ENCODE measurements around the gene FOCAD. TPM values are rescaled to one million over a fixed set of nuclear protein-coding genes. Genes with fewer than 3 reads are reported as not detected.

FOCAD gene
- total RNA-seq, 1 donor from 2014 or later, result 104 TPM

DNA sequence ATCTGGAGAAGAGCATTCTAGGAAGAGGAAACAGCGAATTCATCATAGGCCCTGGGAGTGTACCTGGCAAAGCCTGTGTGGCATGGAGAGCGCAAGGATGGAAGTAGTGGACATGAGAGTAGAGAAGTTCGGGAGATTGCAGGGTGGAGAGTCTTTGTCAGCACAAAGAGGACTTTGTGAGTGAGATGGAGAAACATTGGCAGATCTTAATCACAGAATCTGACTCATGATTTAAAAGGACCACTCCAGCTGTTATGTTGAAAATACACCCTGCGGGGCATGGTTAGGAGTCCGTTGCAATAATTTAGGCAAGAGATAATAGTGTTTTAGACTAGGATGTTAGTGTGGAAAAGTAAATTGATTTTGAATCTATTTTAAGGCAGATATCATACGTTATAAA lies 230.5 kb downstream of the FOCAD start:
- Mint-ChIP-seq H3K4me3 (ENCODE audit: unreplicated experiment) (no peak overlapping the region), H3K27ac (ENCODE audit: unreplicated experiment) (no peak overlapping the region), H3K36me3 (ENCODE audit: unreplicated experiment) (peaks cover 8% of the 10 kb centered on the region), H3K4me1 (ENCODE audit: low read depth, unreplicated experiment) (no peaks in the 10 kb centered on the region), H3K27me3 (ENCODE audit: unreplicated experiment) (no peaks in the 10 kb centered on the region), H3K9me3 (ENCODE audit: unreplicated experiment) (no peaks in the 10 kb centered on the region)
- TF ChIP-seq, protein P1, sequence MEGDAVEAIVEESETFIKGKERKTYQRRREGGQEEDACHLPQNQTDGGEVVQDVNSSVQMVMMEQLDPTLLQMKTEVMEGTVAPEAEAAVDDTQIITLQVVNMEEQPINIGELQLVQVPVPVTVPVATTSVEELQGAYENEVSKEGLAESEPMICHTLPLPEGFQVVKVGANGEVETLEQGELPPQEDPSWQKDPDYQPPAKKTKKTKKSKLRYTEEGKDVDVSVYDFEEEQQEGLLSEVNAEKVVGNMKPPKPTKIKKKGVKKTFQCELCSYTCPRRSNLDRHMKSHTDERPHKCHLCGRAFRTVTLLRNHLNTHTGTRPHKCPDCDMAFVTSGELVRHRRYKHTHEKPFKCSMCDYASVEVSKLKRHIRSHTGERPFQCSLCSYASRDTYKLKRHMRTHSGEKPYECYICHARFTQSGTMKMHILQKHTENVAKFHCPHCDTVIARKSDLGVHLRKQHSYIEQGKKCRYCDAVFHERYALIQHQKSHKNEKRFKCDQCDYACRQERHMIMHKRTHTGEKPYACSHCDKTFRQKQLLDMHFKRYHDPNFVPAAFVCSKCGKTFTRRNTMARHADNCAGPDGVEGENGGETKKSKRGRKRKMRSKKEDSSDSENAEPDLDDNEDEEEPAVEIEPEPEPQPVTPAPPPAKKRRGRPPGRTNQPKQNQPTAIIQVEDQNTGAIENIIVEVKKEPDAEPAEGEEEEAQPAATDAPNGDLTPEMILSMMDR (IDR thresholded peaks at IDR 0.05; ENCODE audit: partially characterized antibody, unreplicated experiment), result no peak
- DNase-seq, result no peak

DNA sequence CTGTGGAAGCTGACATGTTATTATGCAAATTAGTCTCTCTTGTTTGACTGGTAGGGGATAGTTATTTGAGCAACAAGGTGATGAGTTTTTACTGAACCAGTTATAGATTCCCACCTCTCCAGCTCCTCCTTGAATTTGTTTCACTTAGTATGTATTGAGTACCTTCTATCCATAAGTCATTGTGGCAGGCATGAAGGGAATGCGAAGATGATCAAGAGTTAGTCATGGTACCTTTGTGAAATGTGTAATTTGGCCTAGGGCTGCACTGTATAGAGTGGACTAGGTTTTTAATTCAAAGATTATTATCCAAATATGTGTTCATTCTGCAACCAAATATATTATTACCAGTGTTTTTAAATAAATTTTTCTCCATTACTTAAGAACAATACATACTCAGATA lies 237.3 kb downstream of the FOCAD start:
- Mint-ChIP-seq H3K36me3 (ENCODE audit: unreplicated experiment) (peaks cover 8% of the 10 kb centered on the region), H3K27me3 (ENCODE audit: unreplicated experiment) (no peaks in the 10 kb centered on the region)

DNA sequence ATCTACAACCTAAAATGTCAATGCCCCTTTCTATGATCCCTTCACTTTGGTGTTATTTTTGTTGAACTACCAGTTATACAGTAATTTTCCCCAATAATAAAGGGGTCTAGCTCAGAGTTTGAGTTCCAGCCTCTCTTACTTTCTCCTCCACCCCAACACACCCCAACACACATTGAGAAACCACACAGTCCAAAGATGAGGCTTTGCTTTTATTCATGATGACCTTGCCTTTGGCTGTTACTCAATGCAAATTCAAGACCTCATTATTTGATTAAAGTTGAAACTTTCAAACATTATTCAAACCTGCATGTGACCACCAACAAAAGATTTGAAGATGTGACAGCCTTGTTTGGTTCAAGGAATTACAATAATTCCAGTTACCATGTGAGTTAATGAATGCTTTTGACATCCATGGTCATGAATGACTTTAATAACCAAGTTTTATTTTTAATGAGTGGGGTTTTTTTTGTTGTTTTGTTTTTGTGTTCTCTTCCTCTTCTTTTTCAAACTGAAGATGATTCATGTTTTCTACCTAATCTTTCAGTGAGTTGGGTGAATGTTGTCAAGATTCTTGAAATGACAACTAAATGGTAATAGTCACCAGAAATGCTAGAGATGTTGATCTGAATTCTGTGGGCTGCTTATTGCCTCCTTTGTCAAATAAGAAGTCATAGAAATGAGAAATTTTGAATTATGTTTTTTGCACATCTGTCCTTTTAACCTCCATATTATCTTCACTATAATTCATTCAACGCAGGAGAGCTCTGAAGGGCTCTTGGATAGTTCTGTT lies 241.4 kb downstream of the FOCAD start:
- Mint-ChIP-seq H3K9me3 (ENCODE audit: unreplicated experiment) (no peaks in the 10 kb centered on the region), H3K36me3 (ENCODE audit: unreplicated experiment) (no peaks in the 10 kb centered on the region), H3K27me3 (ENCODE audit: unreplicated experiment) (no peaks in the 10 kb centered on the region), H3K4me1 (ENCODE audit: low read depth, unreplicated experiment) (no peaks in the 10 kb centered on the region), H3K27ac (ENCODE audit: unreplicated experiment) (no peak overlapping the region), H3K4me3 (ENCODE audit: unreplicated experiment) (no peak overlapping the region)
- no peak for DNase-seq
- TF ChIP-seq, protein P1 (IDR thresholded peaks at IDR 0.05; ENCODE audit: partially characterized antibody, unreplicated experiment), result no peak

More for the DNA sequence above, 237.3 kb downstream of the FOCAD start:
- TF ChIP-seq, protein P1 (IDR thresholded peaks at IDR 0.05; ENCODE audit: partially characterized antibody, unreplicated experiment), result no peak
- Mint-ChIP-seq H3K4me1 (ENCODE audit: low read depth, unreplicated experiment) (no peaks in the 10 kb centered on the region), H3K9me3 (ENCODE audit: unreplicated experiment) (no peaks in the 10 kb centered on the region), H3K4me3 (ENCODE audit: unreplicated experiment) (no peak overlapping the region), H3K27ac (ENCODE audit: unreplicated experiment) (no peak overlapping the region)
- no peak for DNase-seq

DNA sequence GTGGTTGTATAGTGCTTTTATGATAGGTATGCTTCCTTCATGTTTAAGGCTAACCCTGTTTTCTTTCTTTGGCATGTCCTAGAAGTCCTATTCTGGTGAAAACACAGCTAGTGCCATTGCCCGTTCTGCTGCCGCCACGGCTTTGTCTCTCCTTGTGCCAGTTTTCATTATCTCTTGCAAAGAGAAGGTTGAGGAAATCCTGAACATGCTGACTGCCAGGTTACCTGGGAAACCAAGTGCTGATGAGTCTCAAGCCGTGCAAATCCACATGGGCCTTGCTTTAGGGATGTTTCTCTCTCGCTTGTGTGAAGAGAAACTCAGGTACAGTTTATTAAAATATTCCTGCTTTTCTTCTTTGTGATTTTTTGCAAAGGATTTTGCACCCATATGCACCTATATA lies 245.2 kb downstream of the FOCAD start:
- Mint-ChIP-seq H3K36me3 (ENCODE audit: unreplicated experiment) (no peaks in the 10 kb centered on the region), H3K27ac (ENCODE audit: unreplicated experiment) (no peak overlapping the region), H3K4me1 (ENCODE audit: low read depth, unreplicated experiment) (no peaks in the 10 kb centered on the region), H3K4me3 (ENCODE audit: unreplicated experiment) (no peak overlapping the region), H3K27me3 (ENCODE audit: unreplicated experiment) (no peaks in the 10 kb centered on the region), H3K9me3 (ENCODE audit: unreplicated experiment) (no peaks in the 10 kb centered on the region)
- DNase-seq, result no peak
- TF ChIP-seq, protein P1 (IDR thresholded peaks at IDR 0.05; ENCODE audit: partially characterized antibody, unreplicated experiment), result no peak

DNA sequence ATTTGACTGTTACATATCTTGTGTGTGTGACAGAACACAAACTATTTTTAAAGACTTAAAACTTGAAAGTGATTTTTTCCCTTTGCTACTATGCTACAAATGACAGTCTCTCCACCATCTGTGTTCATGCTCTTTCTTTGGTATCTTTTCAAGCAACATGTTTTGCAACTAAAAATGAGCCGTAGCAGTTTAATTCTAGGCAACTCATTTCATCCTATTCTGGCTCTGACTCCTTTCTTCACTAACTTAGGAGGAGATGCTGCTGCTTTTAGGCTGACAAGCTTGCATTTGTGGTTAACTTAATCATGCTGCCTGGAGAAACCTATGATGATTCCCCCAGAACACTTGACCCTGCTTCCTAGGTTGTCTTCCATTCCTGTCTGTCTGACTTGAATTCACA lies 246.8 kb downstream of the FOCAD start:
- no peaks in the 10 kb centered on the region for H3K9me3 Mint-ChIP-seq (ENCODE audit: unreplicated experiment)
- TF ChIP-seq, protein P1 (IDR thresholded peaks at IDR 0.05; ENCODE audit: partially characterized antibody, unreplicated experiment), result no peak
- no peak overlapping the region for H3K27ac Mint-ChIP-seq (ENCODE audit: unreplicated experiment)
- H3K4me3 Mint-ChIP-seq (ENCODE audit: unreplicated experiment), result no peak overlapping the region
- H3K4me1 Mint-ChIP-seq (ENCODE audit: low read depth, unreplicated experiment), result no peaks in the 10 kb centered on the region
- H3K27me3 Mint-ChIP-seq (ENCODE audit: unreplicated experiment), result no peaks in the 10 kb centered on the region
- no peaks in the 10 kb centered on the region for H3K36me3 Mint-ChIP-seq (ENCODE audit: unreplicated experiment)
- no peak for DNase-seq
